Measurements from ENCODE around the gene GTF3C2. TPM values are rescaled to one million over a fixed set of nuclear protein-coding genes. Genes with fewer than 3 reads are reported as not detected.
A peak's percentile ranks its signal among the peaks of the same experiment; 100 is the strongest.

The GTF3C2 gene
- total RNA-seq, 4 donors from 2014 or later, result 54.3 to 125 (median 62.9) TPM

DNA sequence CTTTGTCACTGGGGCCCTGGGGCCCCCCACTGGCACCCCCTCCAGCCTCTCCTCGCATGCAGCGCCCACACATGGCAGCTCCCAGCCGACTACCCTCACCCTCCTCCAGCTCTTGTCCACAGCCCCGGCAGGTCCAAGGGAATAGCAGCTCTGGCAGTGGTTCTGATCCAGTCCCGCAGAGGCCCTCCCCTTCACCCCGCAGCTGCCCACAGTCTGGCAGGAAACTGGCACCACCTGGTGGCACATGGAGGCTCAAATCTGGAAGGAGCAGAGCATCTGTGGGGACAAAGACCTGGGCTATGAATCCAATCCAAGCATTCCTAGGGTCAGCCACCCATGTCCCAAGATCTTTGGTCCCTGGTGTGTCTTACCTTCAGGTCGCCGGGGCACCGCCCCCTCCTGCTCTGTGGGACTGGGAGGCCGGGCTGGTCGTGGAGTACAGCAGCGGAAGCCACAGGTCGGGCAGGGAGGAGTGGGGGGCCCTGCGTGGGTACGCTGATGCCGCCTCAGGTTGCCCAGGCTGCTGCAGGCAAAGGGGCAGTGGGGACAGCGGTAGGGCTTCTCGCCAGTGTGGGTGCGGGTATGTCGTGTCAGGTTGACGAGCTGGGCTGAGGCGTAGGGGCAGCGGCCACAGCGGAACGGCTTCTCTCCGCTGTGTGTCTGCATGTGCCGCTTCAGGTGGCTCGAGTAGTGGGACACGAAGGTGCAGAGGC is 21.7 kb upstream of the GTF3C2 start:
- TF ChIP-seq POLR2A (IDR thresholded peaks at IDR 0.05), result no peak
- TF ChIP-seq, protein P1, sequence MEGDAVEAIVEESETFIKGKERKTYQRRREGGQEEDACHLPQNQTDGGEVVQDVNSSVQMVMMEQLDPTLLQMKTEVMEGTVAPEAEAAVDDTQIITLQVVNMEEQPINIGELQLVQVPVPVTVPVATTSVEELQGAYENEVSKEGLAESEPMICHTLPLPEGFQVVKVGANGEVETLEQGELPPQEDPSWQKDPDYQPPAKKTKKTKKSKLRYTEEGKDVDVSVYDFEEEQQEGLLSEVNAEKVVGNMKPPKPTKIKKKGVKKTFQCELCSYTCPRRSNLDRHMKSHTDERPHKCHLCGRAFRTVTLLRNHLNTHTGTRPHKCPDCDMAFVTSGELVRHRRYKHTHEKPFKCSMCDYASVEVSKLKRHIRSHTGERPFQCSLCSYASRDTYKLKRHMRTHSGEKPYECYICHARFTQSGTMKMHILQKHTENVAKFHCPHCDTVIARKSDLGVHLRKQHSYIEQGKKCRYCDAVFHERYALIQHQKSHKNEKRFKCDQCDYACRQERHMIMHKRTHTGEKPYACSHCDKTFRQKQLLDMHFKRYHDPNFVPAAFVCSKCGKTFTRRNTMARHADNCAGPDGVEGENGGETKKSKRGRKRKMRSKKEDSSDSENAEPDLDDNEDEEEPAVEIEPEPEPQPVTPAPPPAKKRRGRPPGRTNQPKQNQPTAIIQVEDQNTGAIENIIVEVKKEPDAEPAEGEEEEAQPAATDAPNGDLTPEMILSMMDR (IDR thresholded peaks at IDR 0.05), result no peak
- peak in 1 of 2 donors; percentile 87 for DNase-seq (ENCODE audit: low spot score in 2 of 2)
- WGBS, 2 donors, result 73 to 80% methylated on average over 26 to 28 of the region's 29 CpGs
- no peak overlapping the region for H3K4me3 ChIP-seq (ENCODE audit: low read depth, poor library complexity, severe bottlenecking)
- intact Hi-C loops (cut with DNase I; ENCODE audit: low total_unique reads), result no loop called here

- no peak overlapping the region for H3K4me3 ChIP-seq (ENCODE audit: low read depth, poor library complexity, severe bottlenecking)
- no peak for TF ChIP-seq POLR2A (IDR thresholded peaks at IDR 0.05)
- TF ChIP-seq, protein P1 (IDR thresholded peaks at IDR 0.05), result no peak
- DNase-seq (ENCODE audit: low spot score in 2 of 2), result no peak
- intact Hi-C loops (cut with DNase I; ENCODE audit: low total_unique reads), result no loop called here
- WGBS, 2 donors, result 87 to 89% methylated on average over 18 of the region's 18 CpGs
Observed at GRCh38 chr2:27377618-27378095, 21.1 kb upstream of the GTF3C2 start.

GRCh38 chr2:27376866-27377617 is 20.5 kb upstream of the GTF3C2 start:
- no peak for TF ChIP-seq POLR2A (IDR thresholded peaks at IDR 0.05)
- TF ChIP-seq, protein P1 (IDR thresholded peaks at IDR 0.05), result no peak
- intact Hi-C loops (cut with DNase I; ENCODE audit: low total_unique reads), result no loop called here
- 66 to 74% methylated on average over 7 to 10 of the region's 10 CpGs for WGBS, 2 donors
- H3K4me3 ChIP-seq (ENCODE audit: low read depth, poor library complexity, severe bottlenecking), result no peak overlapping the region
- no peak for DNase-seq (ENCODE audit: low spot score in 2 of 2)

DNA sequence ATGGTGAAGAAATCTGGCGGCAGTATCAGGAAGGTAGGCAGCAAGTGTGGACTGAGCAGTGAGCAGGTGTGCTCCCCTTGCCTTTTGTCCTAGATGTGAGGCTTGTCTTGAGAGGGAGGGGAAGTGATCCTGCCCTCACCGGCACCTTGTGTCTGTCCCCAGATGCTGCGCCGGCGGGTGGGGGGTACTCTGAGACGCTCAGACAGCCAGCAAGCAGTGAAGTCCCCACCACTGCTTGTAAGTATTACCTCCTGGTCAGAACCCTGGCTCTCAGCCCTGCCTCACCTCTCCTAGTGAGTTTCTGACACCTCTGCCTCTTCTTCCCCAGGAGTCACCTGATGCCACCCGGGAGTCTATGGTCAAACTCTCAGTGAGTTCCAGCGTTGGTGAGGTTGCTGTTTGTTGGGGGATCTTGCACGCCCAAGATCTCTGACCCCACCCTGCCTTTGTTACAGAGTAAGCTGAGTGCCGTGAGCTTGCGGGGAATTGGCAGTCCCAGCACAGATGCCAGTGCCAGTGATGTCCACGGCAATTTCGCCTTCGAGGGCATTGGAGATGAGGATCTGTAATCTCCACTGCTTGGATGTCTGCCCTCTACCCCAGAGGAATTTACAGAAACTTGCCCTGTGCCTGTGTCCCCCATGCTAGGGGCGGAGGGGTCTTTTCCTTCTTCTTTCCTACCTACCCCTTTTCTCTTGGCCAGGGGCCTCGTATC is 19.7 kb upstream of the GTF3C2 start:
- TF ChIP-seq, protein P1 (IDR thresholded peaks at IDR 0.05), result no peak
- no peak for TF ChIP-seq POLR2A (IDR thresholded peaks at IDR 0.05)
- H3K4me3 ChIP-seq (ENCODE audit: low read depth, poor library complexity, severe bottlenecking), result no peak overlapping the region
- no peak for DNase-seq (ENCODE audit: low spot score in 2 of 2)
- 77 to 82% methylated on average over 16 of the region's 16 CpGs for WGBS, 2 donors
- intact Hi-C loops (cut with DNase I; ENCODE audit: low total_unique reads), result no loop called here

DNA sequence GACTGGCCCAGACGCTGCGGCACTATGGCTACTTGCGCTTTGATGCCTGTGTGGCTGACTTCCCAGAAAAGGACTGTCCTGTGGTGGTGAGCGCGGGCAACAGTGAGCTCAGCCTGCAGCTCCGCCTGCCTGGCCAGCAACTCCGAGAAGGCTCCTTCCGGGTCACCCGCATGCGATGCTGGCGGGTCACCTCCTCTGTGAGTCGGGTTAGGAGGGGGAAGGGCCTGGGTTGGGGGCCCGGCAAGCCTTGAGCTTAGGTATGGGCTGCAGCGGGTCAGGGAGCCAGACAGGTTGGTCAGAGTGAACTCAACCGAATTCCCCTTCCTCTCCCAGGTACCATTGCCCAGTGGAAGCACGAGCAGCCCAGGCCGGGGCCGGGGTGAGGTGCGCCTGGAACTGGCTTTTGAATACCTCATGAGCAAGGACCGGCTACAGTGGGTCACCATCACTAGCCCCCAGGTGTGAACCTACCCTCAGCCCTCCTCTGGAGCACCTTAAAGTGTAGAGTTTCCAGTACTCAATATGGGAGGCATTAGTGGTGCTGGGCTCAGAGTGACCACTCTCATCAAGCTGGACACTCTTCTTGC is 19.0 kb upstream of the GTF3C2 start:
- no peak for DNase-seq (ENCODE audit: low spot score in 2 of 2)
- 92 to 95% methylated on average over 17 to 20 of the region's 20 CpGs for WGBS, 2 donors
- TF ChIP-seq POLR2A (IDR thresholded peaks at IDR 0.05), result no peak
- TF ChIP-seq, protein P1 (IDR thresholded peaks at IDR 0.05), result no peak
- intact Hi-C loops (cut with DNase I; ENCODE audit: low total_unique reads), result no loop called here
- H3K4me3 ChIP-seq (ENCODE audit: low read depth, poor library complexity, severe bottlenecking), result no peak overlapping the region
